ENCODE measurements around the gene LIN28A.
"Not testable (repeated sequence)": the region's sequence is repeated elsewhere in the genome, so short reads cannot be mapped to it uniquely, and the experiment has no call there.

DNA sequence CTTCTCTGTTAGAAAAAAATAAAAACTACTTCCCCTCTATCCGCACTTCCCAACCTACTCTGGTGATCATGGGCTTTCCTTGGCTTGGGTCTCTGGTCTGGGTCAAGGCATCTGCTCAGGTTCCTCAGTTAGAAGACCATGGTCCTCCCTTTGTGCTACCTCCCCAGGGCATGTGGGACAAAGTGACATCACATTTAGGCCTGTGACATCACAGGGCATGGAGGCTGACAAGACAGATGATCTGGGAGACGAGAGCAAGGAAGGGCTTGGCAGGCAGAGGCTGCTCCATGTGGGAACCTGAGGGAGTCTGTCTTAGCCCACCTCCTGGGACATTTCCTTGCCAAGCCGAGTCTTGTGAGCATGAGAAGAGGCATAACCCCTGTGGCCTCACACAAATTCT, 38.0 kb upstream of the LIN28A start, which contains the start of gene ZNF683:
- TF ChIP-seq, protein P1, sequence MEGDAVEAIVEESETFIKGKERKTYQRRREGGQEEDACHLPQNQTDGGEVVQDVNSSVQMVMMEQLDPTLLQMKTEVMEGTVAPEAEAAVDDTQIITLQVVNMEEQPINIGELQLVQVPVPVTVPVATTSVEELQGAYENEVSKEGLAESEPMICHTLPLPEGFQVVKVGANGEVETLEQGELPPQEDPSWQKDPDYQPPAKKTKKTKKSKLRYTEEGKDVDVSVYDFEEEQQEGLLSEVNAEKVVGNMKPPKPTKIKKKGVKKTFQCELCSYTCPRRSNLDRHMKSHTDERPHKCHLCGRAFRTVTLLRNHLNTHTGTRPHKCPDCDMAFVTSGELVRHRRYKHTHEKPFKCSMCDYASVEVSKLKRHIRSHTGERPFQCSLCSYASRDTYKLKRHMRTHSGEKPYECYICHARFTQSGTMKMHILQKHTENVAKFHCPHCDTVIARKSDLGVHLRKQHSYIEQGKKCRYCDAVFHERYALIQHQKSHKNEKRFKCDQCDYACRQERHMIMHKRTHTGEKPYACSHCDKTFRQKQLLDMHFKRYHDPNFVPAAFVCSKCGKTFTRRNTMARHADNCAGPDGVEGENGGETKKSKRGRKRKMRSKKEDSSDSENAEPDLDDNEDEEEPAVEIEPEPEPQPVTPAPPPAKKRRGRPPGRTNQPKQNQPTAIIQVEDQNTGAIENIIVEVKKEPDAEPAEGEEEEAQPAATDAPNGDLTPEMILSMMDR (IDR thresholded peaks at IDR 0.05; ENCODE audit: insufficient read depth, low read depth, low read length), result not testable (repeated sequence)
- TF ChIP-seq EZH2 (IDR thresholded peaks at IDR 0.05; ENCODE audit: insufficient read depth, low read length), result not testable (repeated sequence)

Data from astrocyte (in vitro differentiated cells and primary cell).